NCI-H748 (cell line): ENCODE measurements around the gene RAB11B.
A peak's percentile ranks its signal among the peaks of the same experiment; 100 is the strongest.
"Not testable (repeated sequence)": the region's sequence is repeated elsewhere in the genome, so short reads cannot be mapped to it uniquely, and the experiment has no call there.

Experiments
- DNase-seq: peaks from one replicate; lab custom pipeline; 2025; ENCODE audit not compliant: unreplicated experiment; lab: John Stamatoyannopoulos, UW

RAB11B gene

DNA sequence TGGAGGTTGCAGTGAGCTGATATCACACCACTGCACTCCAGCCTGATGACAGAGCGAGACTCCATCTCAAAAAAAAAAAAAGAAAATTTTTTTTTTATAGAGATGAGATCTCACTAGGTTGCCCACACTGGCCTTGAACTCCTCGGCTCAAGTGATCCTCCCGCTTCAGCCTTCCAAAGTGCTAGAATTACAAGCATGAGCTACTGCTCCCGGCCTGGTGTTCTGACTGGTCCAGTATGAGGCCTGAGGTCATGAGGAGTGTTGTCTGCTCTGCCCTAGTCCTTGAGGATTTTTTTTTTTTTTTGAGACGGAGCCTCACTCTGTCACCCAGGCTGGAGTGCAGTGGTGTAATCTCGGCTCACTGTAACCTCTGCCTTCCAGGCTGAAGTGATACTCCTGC lies 35.2 kb downstream of the RAB11B start:
- DNase-seq = not testable (repeated sequence)

DNA sequence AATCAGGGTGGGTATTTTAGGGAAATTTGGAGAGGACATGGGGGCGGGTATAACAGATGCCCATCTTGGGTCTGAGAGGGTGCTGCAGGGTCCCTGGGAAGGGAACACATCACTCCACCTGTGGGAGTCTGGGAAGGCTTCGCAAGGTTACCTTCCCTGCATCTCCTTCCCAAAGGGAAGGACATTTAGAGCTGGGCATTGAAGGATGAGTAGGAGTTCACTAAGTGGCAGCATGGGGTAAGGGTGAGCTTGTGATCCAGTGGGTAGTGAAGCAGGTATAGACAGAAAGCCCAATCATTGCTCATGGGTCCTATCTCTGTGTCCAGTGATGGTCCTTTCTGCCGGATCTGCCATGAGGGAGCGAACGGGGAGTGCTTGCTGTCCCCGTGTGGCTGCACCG lies 36.1 kb downstream of the RAB11B start:
- DNase-seq = no peak

DNA sequence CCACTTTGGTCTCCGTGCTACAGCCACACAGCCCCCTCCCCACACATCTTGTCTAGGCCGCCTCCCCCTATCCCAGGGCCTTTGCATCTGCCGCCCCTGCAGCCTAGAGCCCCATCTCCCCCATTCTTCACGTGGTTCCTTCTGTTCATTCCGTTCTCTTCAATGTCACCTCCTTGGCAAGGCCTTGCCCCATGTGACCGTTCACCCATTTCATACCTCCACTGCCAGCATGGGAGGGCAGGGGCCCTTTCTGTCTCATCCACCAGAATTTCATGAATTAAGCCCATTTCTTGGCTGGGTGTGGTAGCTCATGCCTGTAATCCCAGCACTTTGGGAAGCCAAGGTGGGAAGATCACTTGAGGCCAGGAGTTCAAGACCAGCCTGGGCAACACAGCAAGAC lies 38.9 kb downstream of the RAB11B start:
- no peak for DNase-seq

GRCh38 chr19:8429826-8430225 lies 39.7 kb downstream of the RAB11B start:
- no peak for DNase-seq

DNA sequence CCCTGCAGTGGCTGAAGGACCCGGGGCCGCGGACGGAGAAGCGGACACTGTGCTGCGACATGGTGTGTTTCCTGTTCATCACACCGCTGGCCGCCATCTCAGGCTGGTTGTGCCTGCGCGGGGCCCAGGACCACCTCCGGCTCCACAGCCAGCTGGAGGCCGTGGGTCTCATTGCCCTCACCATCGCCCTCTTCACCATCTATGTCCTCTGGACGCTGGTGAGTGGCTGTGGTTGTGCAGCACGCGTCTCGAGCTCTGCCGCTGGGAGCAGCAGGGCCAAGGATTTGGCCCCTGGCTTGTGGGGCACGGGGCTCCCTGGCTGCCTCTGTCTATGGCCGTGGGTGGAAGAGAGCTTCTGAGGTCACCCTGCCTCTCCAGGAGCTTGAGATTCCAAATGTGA lies 40.5 kb downstream of the RAB11B start:
- no peak for DNase-seq

DNA sequence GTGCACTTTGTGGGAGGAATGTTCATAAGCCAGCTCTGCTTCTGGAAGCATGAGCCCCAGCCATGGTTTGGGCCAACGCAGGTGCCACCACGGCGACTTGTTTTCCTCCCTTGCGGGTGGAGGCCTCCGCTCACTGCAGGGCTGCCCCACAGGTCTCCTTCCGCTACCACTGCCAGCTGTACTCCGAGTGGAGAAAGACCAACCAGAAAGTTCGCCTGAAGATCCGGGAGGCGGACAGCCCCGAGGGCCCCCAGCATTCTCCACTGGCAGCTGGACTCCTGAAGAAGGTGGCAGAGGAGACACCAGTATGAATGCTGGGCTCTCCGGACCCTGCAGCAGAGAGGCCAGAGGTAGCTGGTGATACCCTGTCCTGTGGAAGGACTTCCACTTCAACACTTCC lies 48.1 kb downstream of the RAB11B start:
- no peak for DNase-seq

- no peak for DNase-seq
Measured at GRCh38 chr19:8441725-8442544, 51.8 kb downstream of the RAB11B start.

GRCh38 chr19:8444140-8444676 lies 54.0 kb downstream of the RAB11B start:
- not testable (repeated sequence) for DNase-seq

DNA sequence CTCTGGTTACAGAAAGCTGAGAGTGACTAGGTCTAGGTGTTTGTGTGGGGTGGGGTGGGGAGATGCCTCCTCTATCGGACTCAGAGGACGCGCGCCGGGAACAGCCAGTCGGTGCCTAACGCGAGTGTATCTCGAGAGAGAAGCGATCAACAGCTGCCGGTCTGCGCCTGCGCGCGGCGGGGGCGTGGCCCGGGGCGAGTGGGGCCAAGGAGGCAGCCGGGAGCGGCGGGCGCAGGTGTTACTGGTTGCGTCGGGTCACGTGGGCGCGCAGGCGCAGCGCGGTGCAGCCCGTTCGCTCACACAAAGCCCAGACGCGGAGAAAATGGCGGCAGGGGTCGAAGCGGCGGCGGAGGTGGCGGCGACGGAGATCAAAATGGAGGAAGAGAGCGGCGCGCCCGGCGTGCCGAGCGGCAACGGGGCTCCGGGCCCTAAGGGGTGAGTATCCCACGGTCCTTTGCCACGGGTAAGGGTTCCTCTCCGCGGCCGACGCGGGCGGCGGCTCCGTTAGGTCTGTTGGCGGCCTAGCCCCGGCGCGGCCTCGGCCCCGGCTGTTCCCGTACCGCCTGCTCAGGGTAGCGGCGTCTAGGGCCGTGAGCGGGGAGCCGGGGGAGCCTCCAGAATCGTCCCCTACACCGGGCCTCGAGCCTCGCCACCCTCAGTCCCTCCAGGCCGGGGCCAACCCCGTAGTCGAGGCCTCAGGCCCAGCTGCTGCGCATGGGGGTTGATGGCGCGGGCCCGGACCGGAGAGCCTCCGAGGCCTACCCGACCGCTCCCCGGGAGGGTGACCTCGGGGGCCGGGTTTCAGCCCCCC lies 54.7 kb downstream of the RAB11B start, which contains the start of gene HNRNPM:
Gene HNRNPM, plus strand, starts transcription at position 299 of the 811 bp plus-strand sequence. Its CDS starts 24 bp downstream, at position 323.
- peak; percentile 97 for DNase-seq

- DNase-seq = peak; percentile 45
Measured at GRCh38 chr19:8445488-8446001, 55.4 kb downstream of the RAB11B start.

DNA sequence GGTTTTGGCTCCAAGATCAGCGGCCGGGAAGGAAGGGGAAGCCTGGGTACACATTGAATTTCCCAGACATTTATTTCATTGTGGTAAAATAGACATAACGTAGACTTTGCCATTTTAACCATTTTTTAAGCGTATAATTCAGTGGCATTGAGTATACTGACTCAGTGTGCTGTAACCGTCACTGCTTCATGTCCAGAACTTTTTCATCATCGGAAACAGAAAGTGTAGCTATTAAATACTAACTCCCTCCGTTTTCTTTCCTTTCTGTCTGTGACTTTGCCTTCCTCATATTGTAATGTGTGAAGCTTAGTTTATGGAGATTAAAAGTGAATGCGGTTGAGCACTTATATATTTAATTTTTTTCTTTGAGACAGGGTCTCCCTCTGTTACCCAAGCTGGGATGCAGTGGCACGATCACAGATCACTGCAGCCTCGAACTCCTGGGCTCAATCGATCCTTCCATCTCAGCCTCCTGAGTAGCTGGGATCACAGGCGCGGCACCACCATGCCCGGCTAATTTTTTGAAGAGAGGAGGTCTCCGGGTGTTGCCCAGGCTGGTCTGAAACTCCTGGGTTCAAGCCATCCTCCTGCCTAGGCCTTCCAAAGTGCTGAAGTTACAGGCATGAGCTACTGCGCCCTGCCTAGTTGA lies 56.0 kb downstream of the RAB11B start:
- no peak for DNase-seq

- DNase-seq = no peak
Measured at GRCh38 chr19:8449830-8450229, 59.7 kb downstream of the RAB11B start.

DNA sequence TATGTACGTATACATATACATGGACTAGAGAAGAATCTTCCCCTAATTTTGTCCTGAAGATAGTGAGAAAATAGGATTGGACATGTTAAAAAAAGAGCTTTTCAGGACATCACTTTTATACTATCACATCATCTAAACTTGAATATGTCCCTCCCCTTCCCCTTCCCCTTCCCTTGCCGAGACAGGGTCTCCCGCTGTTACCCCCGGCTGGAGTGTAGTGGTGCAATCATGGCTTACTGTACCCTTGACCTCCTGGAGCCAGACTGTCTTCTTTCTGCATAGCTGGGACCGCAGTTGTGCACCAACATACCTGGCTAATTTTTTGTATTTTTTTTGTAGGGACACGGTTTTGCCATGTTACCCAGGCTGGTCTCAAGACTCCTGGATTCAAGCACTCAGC lies 61.2 kb downstream of the RAB11B start:
- DNase-seq = no peak

GRCh38 chr19:8451885-8452284 lies 61.7 kb downstream of the RAB11B start:
- DNase-seq = no peak

GRCh38 chr19:8452446-8453123 lies 62.4 kb downstream of the RAB11B start:
- no peak for DNase-seq

DNA sequence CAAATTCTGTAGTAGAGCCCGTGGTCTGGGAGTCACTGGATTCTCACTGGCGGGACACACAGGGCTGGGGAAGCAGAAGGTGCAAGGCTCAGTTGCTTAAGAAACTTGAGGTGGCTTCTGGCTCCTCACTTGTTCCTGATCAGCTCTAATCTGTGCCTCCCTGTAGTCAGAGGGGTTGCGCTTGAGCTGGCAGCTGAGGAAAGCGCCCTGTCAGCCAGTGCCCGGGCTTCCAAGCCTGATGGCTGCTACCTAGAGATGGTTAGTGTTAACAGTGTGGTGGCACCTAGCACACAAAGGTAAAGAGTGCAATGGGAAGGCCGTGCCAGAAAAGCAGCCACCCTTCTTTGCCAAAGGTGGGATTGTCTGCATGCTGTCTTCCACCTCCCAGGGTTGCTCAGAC lies 63.5 kb downstream of the RAB11B start:
- no peak for DNase-seq
